GM23248 (cell line): Measurements from ENCODE around the gene EME1. TPM values are rescaled to one million over a fixed set of nuclear protein-coding genes. Genes with fewer than 3 reads are reported as not detected.

ENCODE experiments used
- DNase-seq: peaks from one replicate; pipeline ENCODE4 v3.0.0-alpha.2; 2015
- H2AFZ ChIP-seq: fragments of 200-600 bp; sonication (generic); 2 replicates; pipeline ENCODE4 v1.6.1; 2016; ENCODE audit warnings: antibody characterized with exemption
- H3F3A ChIP-seq: fragments of 200-600 bp; sonication (generic); 2 replicates; pipeline ENCODE4 v1.6.1; 2016; ENCODE audit warnings: mild to moderate bottlenecking, antibody characterized with exemption, mixed run types; ENCODE audit not compliant: insufficient read depth
- H3K27ac ChIP-seq: fragments of 200-600 bp; sonication (generic); 2 replicates; pipeline ENCODE4 v1.5.1; 2016; ENCODE audit warnings: mild to moderate bottlenecking
- H3K27me3 ChIP-seq: fragments of 200-600 bp; sonication (generic); replicated peaks from 2 replicates; pipeline ENCODE4 v1.6.1; 2016; ENCODE audit warnings: mild to moderate bottlenecking; ENCODE audit not compliant: insufficient read depth
- H3K36me3 ChIP-seq: fragments of 200-600 bp; sonication (generic); 2 replicates; pipeline ENCODE4 v1.6.1; 2016; ENCODE audit warnings: low read depth, mild to moderate bottlenecking
- H3K4me1 ChIP-seq: fragments of 200-600 bp; sonication (generic); 2 replicates; pipeline ENCODE4 v1.6.1; 2016; ENCODE audit warnings: mild to moderate bottlenecking; ENCODE audit not compliant: insufficient read depth
- H3K4me2 ChIP-seq: fragments of 200-600 bp; sonication (generic); one replicate; pipeline ENCODE4 v1.6.1; 2016; ENCODE audit warnings: mild to moderate bottlenecking; ENCODE audit not compliant: unreplicated experiment
- H3K4me3 ChIP-seq: fragments of 200-600 bp; sonication (generic); 2 replicates; pipeline ENCODE4 v1.5.1; 2016; ENCODE audit warnings: mild to moderate bottlenecking
- H3K79me2 ChIP-seq: fragments of 200-600 bp; sonication (generic); 2 replicates; pipeline ENCODE4 v1.6.1; 2016; ENCODE audit warnings: mild to moderate bottlenecking; ENCODE audit not compliant: insufficient read depth
- H3K9ac ChIP-seq: fragments of 200-600 bp; sonication (generic); 2 replicates; pipeline ENCODE4 v1.6.1; 2016; ENCODE audit warnings: mild to moderate bottlenecking
- H3K9me2 ChIP-seq: fragments of 200-600 bp; sonication (generic); 2 replicates; pipeline ENCODE4 v1.6.1; 2016; ENCODE audit warnings: mixed run types, mild to moderate bottlenecking, moderate library complexity; ENCODE audit not compliant: insufficient read depth
- H3K9me3 ChIP-seq: fragments of 200-600 bp; sonication (generic); one replicate; pipeline ENCODE4 v1.6.1; 2017; ENCODE audit warnings: low read depth
- H4K20me1 ChIP-seq: fragments of 200-600 bp; sonication (generic); 2 replicates; pipeline ENCODE4 v1.6.0; 2016; ENCODE audit not compliant: insufficient read depth
- EZH2 ChIP-seq: fragments of 200-600 bp; sonication (generic); IDR thresholded peaks from 2 replicates; pipeline ENCODE4 v1.6.1; 2018; ENCODE audit warnings: antibody characterized with exemption, mild to moderate bottlenecking; ENCODE audit not compliant: insufficient read depth, poor library complexity, severe bottlenecking
- EZH2phosphoT487 ChIP-seq: fragments of 200-600 bp; sonication (generic); IDR thresholded peaks from 2 replicates; pipeline ENCODE4 v1.6.1; 2018; ENCODE audit warnings: antibody characterized with exemption, moderate library complexity, mild to moderate bottlenecking, low read depth; ENCODE audit not compliant: insufficient read depth
- WGBS, 2 experiments: methylation state at CpG; one replicate each; pipeline ENCODE4 v1.1.6; 2015 to 2017; ENCODE audit warnings: low lambda C conversion rate in 2 of 2, low coverage in 1 of 2; ENCODE audit errors: missing lambda C conversion rate in 2 of 2; 5-methylcytosine and 5-hydroxymethylcytosine counted together
- in situ Hi-C: fragments of 300-500 bp; cut with MboI; formaldehyde crosslinking; loops from 2 replicates; pipeline ENCODE4 v1.15.0; 2020
- polyA plus RNA-seq: library from polyadenylated mRNA; unstranded; fragments of >200 nt; fragmentation: Nextera tagmentation; extraction: Ambion mirVana; gene quantifications from 2 replicates; pipeline ENCODE4 v1.2.1, GENCODE V29; 2016
- total RNA-seq: library from RNA; depleted of rRNA; stranded (reverse); fragments of >200 nt; shearing (Covaris generic); gene quantifications from 2 replicates; pipeline ENCODE4 v1.2.3, GENCODE V29; 2014

Gene EME1
- total and polyA plus RNA-seq, 2 experiments from 2014 or later: 4.1 to 4.3 TPM

DNA sequence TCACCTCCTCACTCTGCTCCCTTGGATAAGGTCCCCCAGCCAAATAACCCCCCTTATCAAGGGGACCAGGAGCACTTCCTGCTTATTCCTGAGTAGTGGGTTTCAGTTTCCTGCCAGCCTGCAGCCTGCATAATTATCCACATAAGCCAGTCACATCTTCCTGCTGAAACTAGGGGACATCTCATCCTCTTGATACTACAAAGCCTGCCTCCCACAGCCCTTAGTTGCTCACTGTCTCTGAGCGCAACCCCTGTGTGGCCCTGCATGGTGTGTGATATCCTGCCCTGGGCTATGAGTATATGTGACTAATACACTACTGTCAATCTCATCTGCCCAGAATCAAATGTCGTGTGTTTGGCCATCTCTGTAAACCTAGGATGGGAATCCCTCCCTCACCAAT, 35.1 kb upstream of the EME1 start:
- H3K27ac ChIP-seq: no peak overlapping the region
- H3K9me2 ChIP-seq: no peaks in the 10 kb centered on the region
- no peak overlapping the region for H3K4me2 ChIP-seq
- WGBS, 2 experiments: 71 to 76% methylated on average over 2 of the region's 2 CpGs
- no peak for TF ChIP-seq EZH2phosphoT487
- TF ChIP-seq EZH2: no peak
- 0 out of 2 replicates have a peak, but pooled peaks cover under 1% of the 10 kb centered on the region for H3F3A ChIP-seq
- H3K27me3 ChIP-seq: no peaks in the 10 kb centered on the region
- H3K9me3 ChIP-seq: no peaks in the 10 kb centered on the region
- H3K36me3 ChIP-seq: no peaks in the 10 kb centered on the region
- no peak overlapping the region for H2AFZ ChIP-seq
- no peak overlapping the region for H3K4me3 ChIP-seq
- no peak overlapping the region for H3K9ac ChIP-seq
- H3K4me1 ChIP-seq: no peaks in the 10 kb centered on the region
- H4K20me1 ChIP-seq: no peaks in the 10 kb centered on the region
- no peaks in the 10 kb centered on the region for H3K79me2 ChIP-seq
- no peak for DNase-seq
- in situ Hi-C loops: no loop called here

DNA sequence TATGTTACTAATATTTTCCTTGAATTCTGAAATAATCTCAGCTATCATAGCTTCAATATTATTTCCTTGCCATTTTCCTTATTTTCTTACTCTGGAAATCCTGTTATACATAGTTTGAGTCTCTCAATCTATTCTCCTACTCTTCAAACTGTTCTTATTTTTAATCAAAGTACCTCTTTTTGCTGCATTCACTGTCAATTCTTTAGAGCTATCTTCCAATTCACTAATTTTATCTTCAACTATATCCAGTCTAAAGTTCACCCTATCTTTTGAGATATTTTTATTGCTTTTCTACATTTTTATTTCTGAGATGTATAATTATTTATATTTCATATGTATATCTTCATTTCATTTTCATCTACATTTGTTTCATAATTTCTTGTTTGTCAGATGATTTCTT, 34.4 kb upstream of the EME1 start:
- Histone ChIP-seq H3K79me2 (no peaks in the 10 kb centered on the region), H3K36me3 (no peaks in the 10 kb centered on the region), H3K9ac (no peak overlapping the region), H3F3A (no peaks in the 10 kb centered on the region), H3K4me1 (no peaks in the 10 kb centered on the region), H3K9me3 (no peaks in the 10 kb centered on the region), H3K4me3 (no peak overlapping the region), H3K9me2 (no peaks in the 10 kb centered on the region), H4K20me1 (no peaks in the 10 kb centered on the region), H2AFZ (no peak overlapping the region), H3K4me2 (no peak overlapping the region), H3K27me3 (no peaks in the 10 kb centered on the region), H3K27ac (no peak overlapping the region)
- TF ChIP-seq EZH2 (no peak), EZH2phosphoT487 (no peak)
- no peak for DNase-seq
- in situ Hi-C loops: no loop called here

DNA sequence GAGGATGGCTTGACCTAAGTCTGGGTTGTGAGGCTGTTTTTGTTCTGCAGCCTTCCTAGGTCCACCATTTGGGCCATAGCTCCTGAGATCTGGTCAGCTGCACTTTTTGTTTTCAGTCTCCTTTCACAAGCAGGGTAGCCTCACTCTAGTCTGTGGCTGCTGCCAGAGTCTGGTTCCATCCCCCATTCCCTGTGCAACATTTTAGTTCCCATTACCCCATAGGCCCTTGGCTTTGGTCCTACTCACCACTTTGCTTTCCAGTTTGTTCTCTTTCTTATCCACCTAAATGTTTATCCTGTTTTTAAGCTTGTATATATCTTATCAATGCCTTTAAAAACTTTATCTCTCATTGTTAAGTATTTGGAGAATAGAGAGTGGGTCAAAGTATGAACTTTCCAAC, 33.6 kb upstream of the EME1 start:
- H2AFZ ChIP-seq: no peak overlapping the region
- in situ Hi-C loops: no loop called here
- no peaks in the 10 kb centered on the region for H3K9me2 ChIP-seq
- no peaks in the 10 kb centered on the region for H3K36me3 ChIP-seq
- TF ChIP-seq EZH2 (no peak), EZH2phosphoT487 (no peak)
- 0 out of 2 replicates have a peak, but pooled peaks cover under 1% of the 10 kb centered on the region for H3F3A ChIP-seq
- no peaks in the 10 kb centered on the region for H3K4me1 ChIP-seq
- H3K9me3 ChIP-seq: no peaks in the 10 kb centered on the region
- no peaks in the 10 kb centered on the region for H3K27me3 ChIP-seq
- H3K4me3 ChIP-seq: no peak overlapping the region
- H3K9ac ChIP-seq: no peak overlapping the region
- no peaks in the 10 kb centered on the region for H4K20me1 ChIP-seq
- H3K79me2 ChIP-seq: no peaks in the 10 kb centered on the region
- DNase-seq: no peak
- no peak overlapping the region for H3K27ac ChIP-seq
- no peak overlapping the region for H3K4me2 ChIP-seq

GRCh38 chr17:50344731-50345365, 28.2 kb upstream of the EME1 start:
- no peaks in the 10 kb centered on the region for H3K9me3 ChIP-seq
- TF ChIP-seq EZH2 (no peak), EZH2phosphoT487 (no peak)
- no peaks in the 10 kb centered on the region for H3K9me2 ChIP-seq
- no peak for DNase-seq
- H2AFZ ChIP-seq: peak overlapping the region; percentile 94; the same call in 1 of the 2 replicates
- no peak overlapping the region for H3K9ac ChIP-seq
- peaks cover 36% of the 10 kb centered on the region for H3K79me2 ChIP-seq
- in situ Hi-C loops: no loop called here
- H3K4me3 ChIP-seq: no peak overlapping the region
- H3K4me1 ChIP-seq: peaks cover 18% of the 10 kb centered on the region
- H3K36me3 ChIP-seq: no peaks in the 10 kb centered on the region
- WGBS, 2 experiments: 55 to 59% methylated on average over 13 of the region's 13 CpGs
- H3F3A ChIP-seq: peaks cover 13% of the 10 kb centered on the region; the same call in 1 of the 2 replicates
- H4K20me1 ChIP-seq: no peaks in the 10 kb centered on the region
- H3K27me3 ChIP-seq: no peaks in the 10 kb centered on the region
- no peak overlapping the region for H3K4me2 ChIP-seq
- no peak overlapping the region for H3K27ac ChIP-seq
